ENCODE measurements around the gene CD59.

Gene CD59

DNA sequence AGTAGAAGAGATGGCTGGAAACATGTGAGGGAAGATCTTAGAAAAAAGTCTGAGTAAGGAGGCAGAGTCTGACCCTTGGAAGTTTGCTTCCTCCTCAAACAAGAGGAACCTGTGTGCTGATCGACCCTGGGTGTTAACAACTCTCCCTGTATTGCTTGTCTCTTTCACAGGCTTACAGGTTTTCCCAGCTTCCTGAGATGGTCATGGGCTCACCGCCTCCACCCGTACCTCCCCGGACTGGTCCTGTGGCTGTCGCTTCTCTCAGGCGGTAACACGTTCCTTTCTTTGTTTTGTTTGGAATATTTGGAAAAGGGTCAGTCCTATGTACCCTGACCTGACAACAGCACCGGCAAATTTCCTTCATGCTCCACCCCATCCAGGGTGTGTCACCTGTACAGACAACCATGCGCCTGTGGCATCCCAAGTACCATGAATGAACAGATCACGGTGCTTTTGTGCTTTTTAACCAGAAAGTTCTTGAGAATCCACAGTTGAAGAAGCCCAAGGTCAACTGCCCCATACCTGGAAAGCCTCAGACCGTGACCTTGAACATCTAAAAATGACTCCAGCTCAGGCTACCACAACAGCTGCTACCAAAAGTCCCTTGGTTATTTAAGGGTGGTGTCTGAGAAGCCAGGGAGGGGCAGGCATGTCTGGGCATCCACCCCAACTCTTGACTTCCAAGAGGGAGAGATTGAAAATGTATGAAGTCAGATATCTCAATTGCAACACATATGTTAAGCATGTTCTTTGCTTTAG lies 80.2 kb downstream of the CD59 start:
- Histone ChIP-seq H4K20me1 (ENCODE audit: insufficient read depth, low read length) (no peaks in the 10 kb centered on the region), H3K4me2 (ENCODE audit: insufficient read depth, low read length) (no peak overlapping the region), H2AFZ (ENCODE audit: low read depth, low read length) (no peak overlapping the region), H3K79me2 (ENCODE audit: insufficient read depth, low read length) (no peaks in the 10 kb centered on the region), H3K4me1 (ENCODE audit: insufficient read depth, low read length) (no peaks in the 10 kb centered on the region), H3K4me3 (ENCODE audit: low read depth in 1 of 2, low read length in 2 of 2) (no peak overlapping the region), H3K36me3 (ENCODE audit: insufficient read depth, low read length) (no peaks in the 10 kb centered on the region), H3K27me3 (ENCODE audit: insufficient read depth, low read length, poor library complexity) (peaks cover 14% of the 10 kb centered on the region), H3K9me3 (ENCODE audit: insufficient read depth, low read length, severe bottlenecking) (no peaks in the 10 kb centered on the region), H3K27ac (ENCODE audit: low read length) (no peak overlapping the region), H3K9ac (ENCODE audit: low read depth, low read length) (no peak overlapping the region)
- ATAC-seq (ENCODE audit: insufficient read depth, low read depth), result no peak
- DNase-seq, result no peak
- TF ChIP-seq, protein P1, sequence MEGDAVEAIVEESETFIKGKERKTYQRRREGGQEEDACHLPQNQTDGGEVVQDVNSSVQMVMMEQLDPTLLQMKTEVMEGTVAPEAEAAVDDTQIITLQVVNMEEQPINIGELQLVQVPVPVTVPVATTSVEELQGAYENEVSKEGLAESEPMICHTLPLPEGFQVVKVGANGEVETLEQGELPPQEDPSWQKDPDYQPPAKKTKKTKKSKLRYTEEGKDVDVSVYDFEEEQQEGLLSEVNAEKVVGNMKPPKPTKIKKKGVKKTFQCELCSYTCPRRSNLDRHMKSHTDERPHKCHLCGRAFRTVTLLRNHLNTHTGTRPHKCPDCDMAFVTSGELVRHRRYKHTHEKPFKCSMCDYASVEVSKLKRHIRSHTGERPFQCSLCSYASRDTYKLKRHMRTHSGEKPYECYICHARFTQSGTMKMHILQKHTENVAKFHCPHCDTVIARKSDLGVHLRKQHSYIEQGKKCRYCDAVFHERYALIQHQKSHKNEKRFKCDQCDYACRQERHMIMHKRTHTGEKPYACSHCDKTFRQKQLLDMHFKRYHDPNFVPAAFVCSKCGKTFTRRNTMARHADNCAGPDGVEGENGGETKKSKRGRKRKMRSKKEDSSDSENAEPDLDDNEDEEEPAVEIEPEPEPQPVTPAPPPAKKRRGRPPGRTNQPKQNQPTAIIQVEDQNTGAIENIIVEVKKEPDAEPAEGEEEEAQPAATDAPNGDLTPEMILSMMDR (IDR thresholded peaks at IDR 0.05; ENCODE audit: borderline replicate concordance, extremely low read depth, low read length, poor library complexity, severe bottlenecking), result no peak
- no peak for TF ChIP-seq EZH2 (IDR thresholded peaks at IDR 0.05; ENCODE audit: borderline replicate concordance, low read depth, low read length, severe bottlenecking)

GRCh38 chr11:33654594-33654993 lies 81.6 kb downstream of the CD59 start:
- H3K9ac ChIP-seq (ENCODE audit: low read depth, low read length), result no peak overlapping the region
- no peaks in the 10 kb centered on the region for H4K20me1 ChIP-seq (ENCODE audit: insufficient read depth, low read length)
- ATAC-seq (ENCODE audit: insufficient read depth, low read depth), result no peak
- no peaks in the 10 kb centered on the region for H3K9me3 ChIP-seq (ENCODE audit: insufficient read depth, low read length, severe bottlenecking)
- no peak overlapping the region for H2AFZ ChIP-seq (ENCODE audit: low read depth, low read length)
- no peak for DNase-seq
- no peaks in the 10 kb centered on the region for H3K36me3 ChIP-seq (ENCODE audit: insufficient read depth, low read length)
- no peak overlapping the region for H3K4me2 ChIP-seq (ENCODE audit: insufficient read depth, low read length)
- H3K4me3 ChIP-seq (ENCODE audit: low read depth in 1 of 2, low read length in 2 of 2), result no peak overlapping the region
- TF ChIP-seq, protein P1 (IDR thresholded peaks at IDR 0.05; ENCODE audit: borderline replicate concordance, extremely low read depth, low read length, poor library complexity, severe bottlenecking), result no peak
- no peak for TF ChIP-seq EZH2 (IDR thresholded peaks at IDR 0.05; ENCODE audit: borderline replicate concordance, low read depth, low read length, severe bottlenecking)
- peaks cover 17% of the 10 kb centered on the region for H3K27me3 ChIP-seq (ENCODE audit: insufficient read depth, low read length, poor library complexity)
- no peak overlapping the region for H3K27ac ChIP-seq (ENCODE audit: low read length)
- H3K79me2 ChIP-seq (ENCODE audit: insufficient read depth, low read length), result no peaks in the 10 kb centered on the region
- H3K4me1 ChIP-seq (ENCODE audit: insufficient read depth, low read length), result no peaks in the 10 kb centered on the region

All from DND-41 (cell line).